CD14-positive monocyte (primary cell): ENCODE measurements around the gene CEMP1. TPM values are rescaled to one million over a fixed set of nuclear protein-coding genes. Genes with fewer than 3 reads are reported as not detected.

Experiments
- DNase-seq, 3 donors: peaks; one replicate each; pipeline ENCODE4 v3.0.0-alpha.2; 2011 to 2022
- H2AFZ ChIP-seq: 2 replicates; pipeline ENCODE4 v1.6.0; 2012; ENCODE audit warnings: mild to moderate bottlenecking, low read depth, low read length, inconsistent platforms; ENCODE audit not compliant: insufficient read depth, poor library complexity, severe bottlenecking
- H3K27ac ChIP-seq, 2 donors: 1 replicate in 1 of 2; 2 replicates in 1 of 2; pipeline ENCODE4 v1.5.1; 2012 to 2013; ENCODE audit warnings: low read length in 2 of 2, control low read depth in 1 of 2, inconsistent platforms in 1 of 2, low read depth in 1 of 2, mild to moderate bottlenecking in 1 of 2
- H3K27me3 ChIP-seq, 2 donors: one replicate each; pipeline versions ENCODE4 v1.6.0 to v1.6.1; 2011 to 2013; ENCODE audit warnings: low read length in 2 of 2; ENCODE audit not compliant: control insufficient read depth in 2 of 2, insufficient read depth in 2 of 2
- H3K36me3 ChIP-seq, 2 donors: replicated peaks in 1 of 2; 1 replicate in 1 of 2; 2 replicates in 1 of 2; pipeline versions ENCODE4 v1.5.1 to v1.6.1; 2012 to 2013; ENCODE audit warnings: low read length in 2 of 2, control low read depth in 1 of 2, inconsistent platforms in 1 of 2, mild to moderate bottlenecking in 1 of 2; ENCODE audit not compliant: insufficient read depth in 2 of 2, control insufficient read depth in 1 of 2
- H3K4me1 ChIP-seq, 2 donors: 1 replicate in 1 of 2; 2 replicates in 1 of 2; pipeline versions ENCODE4 v1.5.1 to v1.6.1; 2012 to 2013; ENCODE audit warnings: low read length in 2 of 2, control low read depth in 1 of 2, inconsistent platforms in 1 of 2, mild to moderate bottlenecking in 1 of 2, moderate library complexity in 1 of 2; ENCODE audit not compliant: insufficient read depth in 2 of 2, control insufficient read depth in 1 of 2
- H3K4me2 ChIP-seq: replicated peaks from 2 replicates; pipeline ENCODE3; 2012; ENCODE audit warnings: low read length, moderate library complexity, mild to moderate bottlenecking; ENCODE audit not compliant: poor library complexity, severe bottlenecking; ENCODE audit errors: extremely low read depth
- H3K4me3 ChIP-seq, 3 experiments: fragments of 200-600 bp in 1 of 3; sonication (generic) in 1 of 3; replicated peaks in 1 of 3; 1 replicate in 2 of 3; 2 replicates in 1 of 3; pipeline ENCODE4 v1.5.1; 2011 to 2013; ENCODE audit warnings: low read length in 3 of 3, mild to moderate bottlenecking in 3 of 3, control low read depth in 2 of 3, low read depth in 2 of 3, inconsistent platforms in 1 of 3, moderate library complexity in 1 of 3
- H3K79me2 ChIP-seq: 2 replicates; pipeline ENCODE4 v1.6.0; 2012; ENCODE audit warnings: mild to moderate bottlenecking, control low read depth, inconsistent platforms, low read length, moderate library complexity; ENCODE audit not compliant: insufficient read depth
- H3K9ac ChIP-seq: 2 replicates; pipeline ENCODE4 v1.6.0; 2017; ENCODE audit warnings: low read length, mild to moderate bottlenecking; ENCODE audit not compliant: insufficient read depth, poor library complexity, severe bottlenecking
- H3K9me3 ChIP-seq, 2 donors: replicated peaks in 1 of 2; 1 replicate in 1 of 2; 2 replicates in 1 of 2; pipeline versions ENCODE4 v1.5.1 to v1.6.1; 2012 to 2013; ENCODE audit warnings: low read length in 2 of 2, control low read depth in 1 of 2; ENCODE audit not compliant: control insufficient read depth in 1 of 2, insufficient read depth in 1 of 2
- H4K20me1 ChIP-seq: 2 replicates; pipeline ENCODE4 v1.6.0; 2012; ENCODE audit warnings: mild to moderate bottlenecking, low read length, control low read depth, moderate library complexity; ENCODE audit not compliant: insufficient read depth
- H3K27ac Mint-ChIP-seq, 7 donors: one replicate each; pipeline ENCODE4 v1.8.0; 2020; ENCODE audit warnings: mild to moderate bottlenecking in 7 of 7, mixed read lengths in 7 of 7, moderate library complexity in 6 of 7, inconsistent platforms in 2 of 7
- H3K27me3 Mint-ChIP-seq, 3 donors: one replicate each; pipeline ENCODE4 v1.8.0; 2021 to 2022; ENCODE audit warnings: low read depth in 3 of 3, mild to moderate bottlenecking in 3 of 3, mixed read lengths in 3 of 3, moderate library complexity in 3 of 3, inconsistent platforms in 1 of 3
- H3K36me3 Mint-ChIP-seq, 2 donors: one replicate each; pipeline ENCODE4 v1.8.0; 2020; ENCODE audit warnings: mixed read lengths in 2 of 2, inconsistent platforms in 1 of 2, mild to moderate bottlenecking in 1 of 2
- H3K4me1 Mint-ChIP-seq: one replicate; pipeline ENCODE4 v1.8.0; 2020; ENCODE audit warnings: mild to moderate bottlenecking, mixed read lengths
- H3K4me3 Mint-ChIP-seq, 2 donors: one replicate each; pipeline ENCODE4 v1.8.0; 2020; ENCODE audit warnings: mild to moderate bottlenecking in 2 of 2, mixed read lengths in 2 of 2, moderate library complexity in 1 of 2
- H3K9me3 Mint-ChIP-seq, 7 donors: one replicate each; pipeline ENCODE4 v1.8.0; 2020 to 2022; ENCODE audit warnings: mixed read lengths in 7 of 7, mild to moderate bottlenecking in 6 of 7, moderate library complexity in 6 of 7, inconsistent platforms in 2 of 7
- WGBS: methylation state at CpG from one replicate; pipeline ENCODE4 v1.1.5; 2013; ENCODE audit warnings: missing lambda C conversion rate; ENCODE audit not compliant: insufficient coverage; 5-methylcytosine and 5-hydroxymethylcytosine counted together
- intact Hi-C, 2 donors: fragments of 100-400 bp; cut with micrococcal nuclease; formaldehyde crosslinking; loops; one replicate each; pipeline versions ENCODE4 v1.15.0 to v1.15.1; 2023
- polyA plus RNA-seq, 3 donors: library from polyadenylated mRNA; depleted of rRNA in 1 of 3; unstranded in 2 of 3; stranded (reverse) in 1 of 3; fragments of 300-500 nt in 2 of 3; fragments of >200 nt in 1 of 3; fragmentation: Illumina TruSeq in 2 of 3; gene quantifications; 1 replicate in 2 of 3; 2 replicates in 1 of 3; pipeline ENCODE4 v1.2.3, GENCODE V29; 2012 to 2021
- TF ChIP-seq, protein P1 (sequence below): fragments of 200-600 bp; IDR thresholded peaks from one replicate; pipeline ENCODE4 v1.8.0; 2022; ENCODE audit warnings: antibody characterized with exemption, mild to moderate bottlenecking

CEMP1 gene
- polyA plus RNA-seq, 3 donors, result 0.12 to 0.56 TPM; not detected in 1

DNA sequence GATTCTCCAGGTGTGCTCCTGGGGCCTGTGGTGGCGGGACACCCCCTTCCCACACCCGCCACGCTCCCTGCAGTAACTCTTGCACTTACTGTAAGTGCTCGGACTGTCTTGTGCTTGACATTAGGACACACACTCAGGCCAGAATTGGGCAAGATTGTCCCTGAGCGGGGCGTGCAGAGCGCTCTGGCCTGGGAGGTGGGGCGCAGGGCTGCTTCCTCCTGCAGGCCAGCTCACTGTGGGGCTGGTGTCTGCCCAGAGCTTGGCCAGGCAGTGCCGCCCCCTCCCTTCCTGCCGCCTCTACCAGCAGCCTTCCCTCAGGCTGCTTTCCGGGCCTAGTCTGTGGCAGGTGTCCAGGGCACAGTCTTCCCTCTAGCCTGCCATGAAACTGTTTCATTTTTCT, 23.5 kb downstream of the CEMP1 start:
- H3K4me3 Mint-ChIP-seq, result peak overlapping the region; percentile 74 to 89
- peaks cover 0 to 6% of the 10 kb centered on the region in 2 donors for H3K36me3 Mint-ChIP-seq
- Histone ChIP-seq H3K4me3 (peak overlapping the region in 2 of 3 experiments; percentile 24 to 70), H3K9me3 (no peaks in the 10 kb centered on the region), H2AFZ (peak overlapping the region; percentile 82), H3K27ac (peak overlapping the region; percentile 92 to 98), H4K20me1 (no peaks in the 10 kb centered on the region), H3K27me3 (no peaks in the 10 kb centered on the region), H3K36me3 (no peaks in the 10 kb centered on the region), H3K4me2 (peak overlapping the region; percentile 80), H3K4me1 (peaks cover 69 to 82% of the 10 kb centered on the region in 2 donors), H3K79me2 (peaks cover 26% of the 10 kb centered on the region), H3K9ac (peak overlapping the region; percentile 71)
- peaks cover 71% of the 10 kb centered on the region for H3K4me1 Mint-ChIP-seq
- TF ChIP-seq, protein P1, sequence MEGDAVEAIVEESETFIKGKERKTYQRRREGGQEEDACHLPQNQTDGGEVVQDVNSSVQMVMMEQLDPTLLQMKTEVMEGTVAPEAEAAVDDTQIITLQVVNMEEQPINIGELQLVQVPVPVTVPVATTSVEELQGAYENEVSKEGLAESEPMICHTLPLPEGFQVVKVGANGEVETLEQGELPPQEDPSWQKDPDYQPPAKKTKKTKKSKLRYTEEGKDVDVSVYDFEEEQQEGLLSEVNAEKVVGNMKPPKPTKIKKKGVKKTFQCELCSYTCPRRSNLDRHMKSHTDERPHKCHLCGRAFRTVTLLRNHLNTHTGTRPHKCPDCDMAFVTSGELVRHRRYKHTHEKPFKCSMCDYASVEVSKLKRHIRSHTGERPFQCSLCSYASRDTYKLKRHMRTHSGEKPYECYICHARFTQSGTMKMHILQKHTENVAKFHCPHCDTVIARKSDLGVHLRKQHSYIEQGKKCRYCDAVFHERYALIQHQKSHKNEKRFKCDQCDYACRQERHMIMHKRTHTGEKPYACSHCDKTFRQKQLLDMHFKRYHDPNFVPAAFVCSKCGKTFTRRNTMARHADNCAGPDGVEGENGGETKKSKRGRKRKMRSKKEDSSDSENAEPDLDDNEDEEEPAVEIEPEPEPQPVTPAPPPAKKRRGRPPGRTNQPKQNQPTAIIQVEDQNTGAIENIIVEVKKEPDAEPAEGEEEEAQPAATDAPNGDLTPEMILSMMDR, result no peak
- DNase-seq, result peak; percentile 88 to 90 (median 89)
- peak overlapping the region; percentile 97 to 98 (median 98) for H3K27ac Mint-ChIP-seq
- H3K27me3 Mint-ChIP-seq, result peaks cover 3 to 4% (median 3%) of the 10 kb centered on the region in 3 donors
- 0% methylated on average over 5 of the region's 11 CpGs for WGBS
- H3K9me3 Mint-ChIP-seq, result peaks cover 0 to 5% (median 0%) of the 10 kb centered on the region in 7 donors
- intact Hi-C loops, result loop anchor here (5.0 to 10.0 kb wide), 5 partner anchors 35 to 353 kb away; partner anchors contain the start of genes NTN3 (in 1 of the 2), RNPS1 (in 1 of the 2) and TRAF7 (in 1 of the 2)

DNA sequence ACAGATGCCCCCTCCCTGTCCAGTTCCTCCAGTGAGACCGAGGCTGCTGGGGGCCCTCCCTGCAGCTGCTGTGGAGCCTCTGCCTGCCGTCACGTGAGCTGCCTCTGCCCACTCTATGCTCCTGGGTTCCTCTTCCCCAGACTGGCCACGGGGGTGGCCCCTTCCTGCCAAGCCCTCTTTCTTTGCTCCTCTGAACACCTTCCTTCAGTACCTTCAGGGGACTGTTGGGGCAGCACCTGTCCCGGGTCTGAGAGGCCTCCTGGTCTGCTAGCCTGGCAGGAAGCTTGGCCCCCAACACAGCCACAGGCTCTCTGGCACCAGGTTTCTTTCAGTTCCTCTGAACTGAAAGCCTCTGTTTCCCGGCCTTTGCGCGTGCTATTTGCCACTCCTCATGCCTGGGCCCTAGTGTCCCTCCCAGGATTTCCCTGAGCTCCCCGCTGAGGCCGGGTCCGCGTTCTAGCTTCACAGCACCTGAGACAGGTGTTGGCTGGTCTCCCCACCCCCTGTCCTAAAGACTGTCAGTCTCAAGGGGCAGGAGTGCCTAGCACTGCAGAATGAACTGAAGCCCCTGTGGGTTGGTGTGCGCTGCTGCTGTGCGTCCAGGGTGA, 24.1 kb downstream of the CEMP1 start:
- H3K9ac ChIP-seq, result peak overlapping the region; percentile 71
- H3K36me3 Mint-ChIP-seq, result peaks cover 0 to 2% of the 10 kb centered on the region in 2 donors
- peaks cover 70 to 82% of the 10 kb centered on the region in 2 donors for H3K4me1 ChIP-seq
- H3K27ac Mint-ChIP-seq, result peak overlapping the region; percentile 97 to 98 (median 98)
- no peaks in the 10 kb centered on the region for H3K9me3 ChIP-seq
- H3K4me2 ChIP-seq, result peak overlapping the region; percentile 80
- TF ChIP-seq, protein P1, result no peak
- H3K4me1 Mint-ChIP-seq, result peaks cover 70% of the 10 kb centered on the region
- H4K20me1 ChIP-seq, result no peaks in the 10 kb centered on the region
- no peaks in the 10 kb centered on the region for H3K36me3 ChIP-seq
- peak overlapping the region; percentile 92 to 98 for H3K27ac ChIP-seq
- intact Hi-C loops, result loop anchor here (5.0 to 10.0 kb wide), 5 partner anchors 35 to 352 kb away; partner anchors contain the start of genes NTN3 (in 1 of the 2), RNPS1 (in 1 of the 2) and TRAF7 (in 1 of the 2)
- H3K79me2 ChIP-seq, result peaks cover 23% of the 10 kb centered on the region
- H3K4me3 ChIP-seq, result peak overlapping the region in 2 of 3 experiments; percentile 24 to 70
- peak; percentile 43 to 66 (median 62) for DNase-seq
- 6% methylated on average over 14 of the region's 14 CpGs for WGBS
- H3K4me3 Mint-ChIP-seq, result peak overlapping the region; percentile 74 to 89
- peaks cover 0 to 5% (median 0%) of the 10 kb centered on the region in 7 donors for H3K9me3 Mint-ChIP-seq
- no peaks in the 10 kb centered on the region for H3K27me3 ChIP-seq
- peak overlapping the region; percentile 82 for H2AFZ ChIP-seq
- H3K27me3 Mint-ChIP-seq, result peaks cover 1 to 3% (median 1%) of the 10 kb centered on the region in 3 donors
